ENCODE measurements around the gene HCRTR1. TPM values are rescaled to one million over a fixed set of nuclear protein-coding genes. Genes with fewer than 3 reads are reported as not detected.

HCRTR1 gene
- total RNA-seq, 2 donors from 2014 or later, result 0.43 TPM; not detected in 1

- peak overlapping the region in 1 of 2 donors; percentile 43 for H3K4me3 ChIP-seq
Observed at GRCh38 chr1:31587720-31588423, 29.6 kb upstream of the HCRTR1 start.

GRCh38 chr1:31588751-31589515, 28.6 kb upstream of the HCRTR1 start:
- peak; percentile 61 for DNase-seq (ENCODE audit: low spot score)
- peaks cover 0 to 58% of the 10 kb centered on the region in 2 donors for H3K4me1 ChIP-seq
- no peaks in the 10 kb centered on the region for H3K9me3 ChIP-seq
- H3K36me3 ChIP-seq, result peaks cover 34% of the 10 kb centered on the region
- H3K27me3 ChIP-seq, result no peaks in the 10 kb centered on the region
- no peak for TF ChIP-seq CTCF (IDR thresholded peaks at IDR 0.05)
- H3K4me3 ChIP-seq, result peak overlapping the region; percentile 1 to 43
- H3K27ac ChIP-seq, result peak overlapping the region; percentile 83 to 92

More at GRCh38 chr1:31587720-31588423, 29.6 kb upstream of the HCRTR1 start:
- no peaks in the 10 kb centered on the region for H3K27me3 ChIP-seq
- H3K4me1 ChIP-seq, result peaks cover 0 to 68% of the 10 kb centered on the region in 2 donors
- H3K27ac ChIP-seq, result peak overlapping the region; percentile 83 to 92
- DNase-seq (ENCODE audit: low spot score), result peak; percentile 65
- H3K36me3 ChIP-seq, result peaks cover 41% of the 10 kb centered on the region
- H3K9me3 ChIP-seq, result no peaks in the 10 kb centered on the region
- TF ChIP-seq CTCF (IDR thresholded peaks at IDR 0.05), result peak; percentile 58 to 69

- Histone ChIP-seq H3K4me1 (peaks cover 0 to 32% of the 10 kb centered on the region in 2 donors), H3K27me3 (no peaks in the 10 kb centered on the region), H3K36me3 (peaks cover 10% of the 10 kb centered on the region), H3K9me3 (no peaks in the 10 kb centered on the region), H3K27ac (peak overlapping the region in 1 of 2 donors; percentile 36), H3K4me3 (no peak overlapping the region)
- no peak for DNase-seq (ENCODE audit: low spot score)
- TF ChIP-seq CTCF (IDR thresholded peaks at IDR 0.05), result no peak
Observed at GRCh38 chr1:31591425-31592093, 25.9 kb upstream of the HCRTR1 start.

- Histone ChIP-seq H3K27me3 (no peaks in the 10 kb centered on the region), H3K36me3 (peaks cover 4% of the 10 kb centered on the region), H3K27ac (peak overlapping the region in 1 of 2 donors; percentile 36), H3K9me3 (no peaks in the 10 kb centered on the region), H3K4me3 (no peak overlapping the region), H3K4me1 (peaks cover 0 to 26% of the 10 kb centered on the region in 2 donors)
- TF ChIP-seq CTCF (IDR thresholded peaks at IDR 0.05), result no peak
- no peak for DNase-seq (ENCODE audit: low spot score)
Observed at GRCh38 chr1:31592132-31592531, 25.4 kb upstream of the HCRTR1 start.

- no peak for TF ChIP-seq CTCF (IDR thresholded peaks at IDR 0.05)
- Histone ChIP-seq H3K36me3 (no peaks in the 10 kb centered on the region), H3K4me1 (peaks cover 0 to 15% of the 10 kb centered on the region in 2 donors), H3K27me3 (no peaks in the 10 kb centered on the region), H3K27ac (no peak overlapping the region), H3K4me3 (no peak overlapping the region), H3K9me3 (no peaks in the 10 kb centered on the region)
- DNase-seq (ENCODE audit: low spot score), result no peak
Observed at GRCh38 chr1:31593136-31593665, 24.3 kb upstream of the HCRTR1 start.
